Renal pelvis (tissue), 4 donors: ENCODE results near the gene RGS6. TPM values are rescaled to one million over a fixed set of nuclear protein-coding genes. Genes with fewer than 3 reads are reported as not detected.

Source experiments
- DNase-seq: peaks from one replicate; pipeline ENCODE4 v3.0.0-alpha.2; 2013
- polyA plus RNA-seq, 3 donors: library from polyadenylated mRNA; unstranded; fragments of 120-200 nt; gene quantifications; one replicate each; pipeline ENCODE4 v1.2.1, GENCODE V29; 2013; ENCODE audit not compliant: insufficient read length in 3 of 3

The RGS6 gene
- polyA plus RNA-seq, 3 donors = 0.62 to 2.0 (median 0.93) TPM

DNA sequence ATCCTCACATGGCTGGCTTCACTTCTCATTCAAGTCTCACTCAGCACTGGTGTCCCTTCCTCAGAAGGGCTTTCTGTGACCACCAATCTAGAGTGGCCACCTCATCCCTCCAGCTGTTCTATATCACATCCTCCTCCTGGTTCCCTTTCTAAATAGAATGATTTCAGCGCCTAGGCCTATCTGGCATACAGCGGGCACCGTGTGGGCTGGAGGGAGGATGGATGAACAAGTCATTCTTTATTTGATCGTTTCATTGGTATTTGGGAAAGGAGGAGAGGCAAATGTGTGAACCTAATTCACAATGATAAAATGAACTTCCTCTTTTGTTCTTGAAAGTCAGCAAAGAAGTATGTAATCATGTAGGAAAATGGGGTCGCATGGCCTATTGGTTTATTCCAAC is 567.5 kb downstream of the RGS6 start:
- no peak for DNase-seq

DNA sequence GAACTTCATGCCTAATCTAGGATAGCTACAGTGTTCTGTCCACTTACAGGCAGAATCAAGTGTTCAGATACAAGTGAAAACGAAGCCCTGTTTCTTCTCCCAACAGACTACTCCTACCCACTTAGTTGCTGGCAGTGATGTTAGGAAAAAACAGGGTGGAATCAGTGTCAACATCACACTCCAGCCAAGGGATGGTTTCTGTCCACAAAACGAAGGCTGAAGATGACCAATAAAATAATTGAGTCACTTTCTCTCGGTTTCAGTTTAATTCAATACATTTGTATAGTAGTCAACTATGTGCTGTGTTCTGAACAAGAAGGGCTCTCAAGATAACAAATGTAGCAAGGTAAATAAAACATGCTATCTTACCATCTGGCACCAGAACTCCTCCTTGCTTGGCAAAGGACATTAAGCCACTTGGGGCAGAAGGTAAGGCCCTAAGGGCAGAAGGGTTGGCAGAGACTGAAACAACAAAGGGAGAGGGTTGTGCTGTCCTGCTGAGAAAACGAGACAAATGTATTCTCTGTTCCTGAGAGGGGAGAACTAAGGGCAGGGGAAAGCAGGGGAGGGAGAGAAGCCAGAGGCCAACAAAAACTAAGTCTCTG is 568.1 kb downstream of the RGS6 start:
- no peak for DNase-seq

DNA sequence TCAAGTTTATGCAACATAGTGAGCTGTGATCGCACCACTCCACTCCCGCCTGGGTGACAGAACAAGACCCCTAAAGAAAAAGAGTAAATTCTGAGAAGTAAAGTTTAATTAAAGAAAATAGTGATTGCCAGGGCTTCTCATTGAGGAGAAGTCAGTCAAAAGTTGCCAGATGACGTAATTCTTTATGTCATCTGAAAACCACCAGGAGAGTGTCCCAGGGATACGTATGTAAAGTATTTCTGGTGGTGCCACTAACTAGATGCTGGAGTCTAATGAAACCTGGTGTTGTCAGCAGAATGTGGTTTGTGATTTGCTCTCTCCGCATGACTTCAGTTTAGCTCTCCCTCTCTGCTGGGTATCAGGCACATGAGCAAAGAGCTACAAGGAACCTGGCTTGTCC is 569.2 kb downstream of the RGS6 start:
- DNase-seq = no peak

DNA sequence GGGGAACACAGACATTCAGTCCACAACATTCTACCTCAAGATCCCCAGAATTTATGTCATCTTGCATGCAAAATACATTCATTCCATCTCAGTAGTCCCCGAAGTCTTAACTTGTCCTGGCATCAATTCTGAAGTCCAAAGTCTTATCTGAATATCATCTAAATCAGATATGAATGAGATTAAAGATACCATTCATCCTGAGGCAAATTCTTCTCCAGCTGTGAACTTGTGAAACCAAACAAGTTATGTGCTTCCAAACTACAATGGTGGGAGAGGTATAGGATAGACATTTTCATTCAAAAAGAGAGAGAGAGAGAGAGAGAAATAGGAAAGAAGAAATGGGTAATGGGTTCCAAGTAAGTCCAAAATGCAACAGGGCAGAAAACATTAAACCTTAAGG is 571.0 kb downstream of the RGS6 start:
- DNase-seq = no peak

DNA sequence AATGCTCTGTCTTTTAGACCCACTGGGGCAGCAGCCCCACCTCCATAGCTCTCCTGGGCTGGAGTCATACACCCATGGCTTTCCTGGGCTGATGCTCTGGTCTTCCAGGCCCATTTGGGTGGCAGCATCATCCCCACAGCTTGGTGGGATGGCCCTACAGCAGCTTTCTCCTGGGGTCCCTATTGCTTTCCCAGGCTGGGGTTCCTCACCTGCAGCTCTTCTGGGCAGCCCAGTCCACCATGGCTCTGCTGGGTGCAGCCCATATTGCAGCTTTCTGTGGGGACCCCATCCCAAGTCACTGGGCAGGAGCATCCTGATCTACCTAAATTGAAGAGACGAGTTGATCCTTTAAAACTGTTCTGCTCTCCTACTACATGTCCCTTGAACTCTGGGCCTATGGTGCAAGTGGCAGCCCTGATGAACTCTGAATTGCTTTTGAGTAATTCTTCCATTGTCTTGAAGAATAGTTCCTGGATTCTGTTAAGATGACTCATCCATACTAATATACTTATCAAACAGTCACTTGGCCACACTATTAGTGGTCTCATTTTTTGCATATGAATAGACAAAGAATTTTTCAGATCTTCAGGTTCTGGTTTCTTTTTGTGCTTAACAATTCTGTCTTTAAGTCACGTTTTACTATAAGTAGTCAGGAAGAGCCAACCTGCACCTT is 571.6 kb downstream of the RGS6 start:
- DNase-seq = no peak

DNA sequence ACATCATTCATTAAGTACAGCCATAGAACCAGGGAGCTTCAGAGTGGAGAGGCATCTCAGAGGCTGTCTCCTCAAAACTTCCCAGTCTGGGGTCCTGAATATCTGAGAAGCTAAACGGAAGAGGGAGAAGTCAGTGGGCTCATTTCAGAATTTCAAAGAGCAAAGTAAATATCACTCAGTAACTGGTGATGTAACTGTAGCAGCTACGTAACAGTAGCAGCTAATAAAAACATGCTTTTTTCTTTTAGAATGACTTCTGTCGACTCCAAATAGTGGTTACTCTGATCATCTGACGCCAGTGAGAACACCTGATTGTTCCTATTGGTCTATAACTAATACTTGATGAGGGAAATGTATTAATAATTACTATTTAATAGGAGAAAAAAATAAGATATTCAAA is 578.3 kb downstream of the RGS6 start:
- DNase-seq = no peak

DNA sequence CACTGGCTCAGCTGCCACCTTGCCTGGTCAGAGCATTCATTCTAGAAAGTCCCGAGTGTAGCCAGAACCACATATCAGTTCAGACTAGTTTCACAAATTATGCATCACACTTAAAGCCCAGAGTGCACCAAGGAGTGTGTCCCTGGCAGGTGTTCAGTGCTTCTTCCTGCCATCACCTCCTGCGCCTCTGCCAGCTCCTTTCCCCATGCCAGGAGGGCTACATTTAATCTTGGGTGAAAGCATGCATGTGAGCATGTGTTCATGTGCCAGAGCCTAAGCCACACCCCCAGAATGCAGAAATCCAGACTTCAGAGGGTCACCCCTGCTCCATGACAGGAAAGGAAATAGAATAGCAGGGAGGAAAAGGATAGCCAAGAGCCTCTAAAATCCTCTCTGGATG is 580.1 kb downstream of the RGS6 start:
- no peak for DNase-seq

DNA sequence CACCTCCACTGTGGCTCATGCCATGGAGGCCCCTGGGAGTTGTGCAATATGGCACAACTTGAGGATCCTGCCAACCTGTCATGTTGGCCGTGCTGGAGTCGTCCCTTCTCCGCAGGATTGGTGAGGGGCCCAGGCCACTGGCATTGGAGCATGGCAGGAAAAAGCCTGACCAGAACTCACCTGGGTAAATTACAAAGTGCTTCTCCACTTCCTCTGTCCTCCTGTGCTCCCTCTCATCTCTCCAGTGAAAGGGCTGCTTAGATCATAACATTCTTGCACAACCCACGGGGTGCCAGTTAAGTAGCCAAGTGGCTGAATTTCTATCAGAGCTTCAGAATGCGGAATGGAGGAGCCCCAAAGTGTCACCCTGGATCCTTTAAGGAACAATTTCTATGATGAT is 580.7 kb downstream of the RGS6 start:
- DNase-seq = no peak

DNA sequence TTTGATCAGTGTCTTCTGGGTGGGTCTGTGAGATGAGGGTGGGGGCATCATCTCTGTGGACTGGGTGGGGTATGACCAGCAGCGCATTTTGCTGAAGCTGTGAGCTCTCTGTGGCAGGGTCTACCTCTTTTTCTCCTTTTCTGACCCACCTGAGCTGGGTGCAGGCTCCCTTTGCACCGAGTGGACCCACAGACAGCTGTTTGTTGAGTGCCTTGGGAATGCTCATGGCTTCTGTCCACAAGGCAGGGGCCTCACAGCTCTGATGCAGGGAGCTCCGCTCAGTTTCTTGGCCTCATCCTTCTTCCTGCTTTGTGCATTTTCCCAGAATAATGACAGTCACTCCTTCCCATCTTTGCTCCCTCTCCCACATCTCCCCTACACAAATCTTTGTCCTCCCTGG is 581.1 kb downstream of the RGS6 start:
- DNase-seq = no peak

DNA sequence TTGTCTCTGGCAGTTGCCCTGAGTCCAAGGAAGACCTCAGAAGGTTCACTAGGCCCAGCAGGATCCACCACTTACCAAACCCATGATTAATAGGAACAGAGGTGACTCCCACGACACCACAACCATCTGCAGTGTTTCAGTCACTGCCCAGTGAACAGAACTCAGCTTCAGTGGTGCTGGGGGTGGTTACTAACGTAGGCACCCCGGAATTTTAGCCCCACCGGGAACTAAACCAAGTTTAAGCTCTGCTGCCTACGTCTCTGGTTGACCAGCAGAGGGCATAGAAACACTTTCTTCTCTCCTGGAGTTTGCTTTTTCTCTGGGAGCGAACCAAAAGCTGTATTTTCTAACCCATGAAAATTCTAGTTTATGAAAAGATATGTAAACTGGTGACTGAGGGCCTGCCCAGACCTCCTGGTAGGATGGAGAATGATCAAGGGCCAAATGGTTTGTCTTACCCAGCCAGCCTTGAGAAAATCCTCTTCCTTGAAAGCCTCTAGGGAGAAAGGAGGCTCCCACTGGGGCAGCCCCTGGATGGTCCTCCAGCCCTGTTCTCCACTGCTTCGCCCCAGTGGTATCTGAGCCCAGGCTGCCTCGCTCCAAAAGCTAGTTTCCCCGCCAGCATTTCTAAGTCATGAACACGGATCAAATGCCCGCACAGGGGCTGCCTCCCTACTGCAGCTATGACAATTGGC is 581.9 kb downstream of the RGS6 start:
- no peak for DNase-seq

DNA sequence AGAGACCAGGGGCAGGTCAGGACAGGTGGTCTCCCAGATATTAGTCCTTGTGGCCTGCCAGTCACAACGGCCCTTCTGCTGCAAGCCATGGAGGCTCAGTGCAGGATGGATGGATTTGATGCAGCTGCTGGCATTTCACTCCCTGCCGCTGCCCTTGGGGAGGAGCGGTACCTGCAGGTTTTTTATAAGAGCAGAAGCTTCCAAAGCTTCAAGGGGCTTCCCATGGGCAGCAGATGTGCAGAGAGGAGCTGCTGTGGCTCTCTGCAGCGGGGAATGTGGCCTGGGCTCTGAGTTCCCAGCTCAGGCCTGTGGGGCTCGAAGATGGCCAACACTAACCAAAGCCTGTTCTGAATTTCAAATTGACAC is 582.4 kb downstream of the RGS6 start:
- DNase-seq = no peak

DNA sequence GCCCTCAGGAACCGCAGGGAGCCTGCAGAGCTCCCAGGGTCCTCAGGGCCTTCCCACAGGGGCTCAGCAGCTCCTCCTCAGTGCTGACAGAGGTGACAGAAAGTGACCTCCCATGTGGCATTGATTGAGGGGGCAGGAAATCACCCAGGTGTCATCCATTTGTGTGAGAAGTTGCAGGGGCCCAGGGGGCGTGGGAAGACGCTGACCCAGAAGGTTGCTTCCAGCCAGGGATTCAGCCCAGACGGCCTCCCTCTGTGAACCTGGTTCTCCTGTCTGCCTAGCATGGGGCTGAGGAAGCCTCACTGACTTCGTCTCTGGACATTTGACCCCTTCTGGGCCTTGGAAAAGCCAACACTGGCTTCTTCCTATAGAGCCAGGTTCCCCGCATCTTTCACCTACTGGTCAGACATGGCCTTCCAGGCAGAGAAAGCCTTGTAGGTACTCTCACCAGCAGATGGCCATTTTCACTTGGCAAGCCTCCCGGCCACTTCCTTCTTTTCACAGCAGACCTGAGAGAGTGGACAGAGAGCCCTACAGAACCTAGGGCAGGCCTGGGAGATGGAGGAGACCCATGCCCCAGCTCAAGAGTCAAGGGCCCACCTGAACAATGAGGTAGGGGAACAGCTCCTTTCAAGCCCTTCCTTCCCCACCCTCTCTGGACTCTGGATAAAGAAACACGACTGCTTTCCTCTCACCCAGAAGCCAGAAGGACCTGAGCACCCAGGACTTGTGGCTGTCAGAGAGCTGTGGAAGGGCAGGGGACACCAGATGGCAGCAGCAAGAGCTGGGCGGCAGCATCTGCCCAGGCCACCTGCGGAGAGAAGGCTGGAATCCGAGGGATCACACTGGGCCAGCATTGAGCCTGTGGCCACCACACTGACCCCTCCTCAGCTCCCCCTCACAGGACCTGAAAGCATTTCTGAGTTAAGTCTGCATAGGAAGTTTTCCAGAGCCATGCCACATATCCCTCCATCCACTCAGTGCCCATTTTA is 583.8 kb downstream of the RGS6 start:
- no peak for DNase-seq

DNA sequence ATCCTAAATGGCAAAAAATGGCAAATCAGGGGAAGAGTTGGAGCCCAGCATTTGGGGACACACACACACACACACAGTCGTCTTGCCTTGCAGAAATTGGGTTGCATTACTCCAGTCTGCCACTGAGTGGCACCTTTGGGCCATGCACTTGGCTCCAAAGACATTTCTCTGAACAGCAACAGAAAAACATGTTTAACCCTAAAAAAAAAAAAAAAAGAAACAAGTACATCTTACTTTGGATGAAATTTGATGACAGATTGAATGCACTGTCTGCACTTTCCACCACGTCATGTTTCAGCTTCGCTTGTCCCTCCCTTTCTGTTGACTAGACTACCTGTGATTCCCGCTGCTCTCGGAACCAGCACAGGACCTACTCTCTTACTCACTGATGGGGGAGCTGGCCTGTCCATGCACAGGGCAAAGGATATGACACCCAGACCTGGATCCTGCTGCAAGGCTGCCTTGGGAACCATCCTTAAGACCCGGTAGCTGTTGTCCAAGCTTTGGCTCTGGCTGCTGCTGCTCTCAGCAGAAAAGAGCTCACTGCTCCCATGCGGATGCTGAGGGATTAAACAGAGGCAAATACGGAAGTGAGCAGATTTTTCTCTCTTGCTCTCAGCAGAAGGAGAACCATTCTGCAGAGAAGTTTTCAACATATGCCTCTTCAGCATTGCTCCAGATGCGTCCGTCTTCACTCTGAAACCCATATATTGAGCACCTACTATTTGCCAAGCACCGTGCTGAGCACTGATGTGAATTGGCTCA is 584.9 kb downstream of the RGS6 start:
- peak; percentile 79 for DNase-seq

DNA sequence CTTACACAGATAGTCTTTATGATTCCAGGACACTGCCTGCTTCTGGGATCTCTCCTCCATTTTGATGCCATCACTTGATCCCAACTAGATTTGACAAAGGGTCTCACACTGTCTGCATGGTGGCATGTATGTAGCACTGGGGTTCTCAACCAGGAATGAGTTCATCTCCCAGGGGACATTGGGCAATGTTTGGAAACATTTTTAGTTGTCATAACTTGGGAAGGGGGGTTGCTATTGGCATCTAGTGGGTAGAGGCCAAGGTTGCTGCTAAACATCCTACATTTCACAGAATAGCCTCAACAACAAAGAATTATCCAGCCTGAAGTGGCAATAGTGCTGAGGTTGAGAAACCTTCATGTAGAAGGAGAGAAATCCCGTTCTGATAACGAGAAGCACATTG is 585.5 kb downstream of the RGS6 start:
- no peak for DNase-seq

DNA sequence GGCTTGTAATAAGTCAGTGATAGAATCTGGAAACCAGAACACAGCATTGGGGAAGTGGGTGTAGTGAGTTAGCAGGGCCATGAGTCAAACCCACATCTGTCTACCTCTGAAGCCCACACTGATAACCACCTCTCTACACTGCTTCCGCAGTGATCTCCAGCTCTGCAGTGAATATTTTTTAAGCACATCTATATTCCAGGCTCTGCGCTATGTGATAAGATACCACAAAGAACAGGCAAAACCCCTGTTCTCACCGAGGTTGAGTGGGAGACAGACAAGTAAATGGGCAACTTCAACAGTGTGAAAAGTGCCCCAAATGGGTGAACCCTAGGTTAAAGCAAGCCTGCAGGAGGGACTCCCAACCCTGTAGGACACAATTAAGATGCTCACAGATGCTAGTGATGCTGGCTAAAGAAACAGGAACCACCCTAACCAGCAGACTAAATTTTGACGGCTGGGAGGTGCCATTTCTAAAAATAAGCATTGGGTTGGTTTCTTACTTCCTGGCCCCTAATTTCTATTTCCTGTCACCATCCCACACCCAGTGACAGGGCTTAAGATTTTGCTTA is 586.7 kb downstream of the RGS6 start:
- DNase-seq = no peak

DNA sequence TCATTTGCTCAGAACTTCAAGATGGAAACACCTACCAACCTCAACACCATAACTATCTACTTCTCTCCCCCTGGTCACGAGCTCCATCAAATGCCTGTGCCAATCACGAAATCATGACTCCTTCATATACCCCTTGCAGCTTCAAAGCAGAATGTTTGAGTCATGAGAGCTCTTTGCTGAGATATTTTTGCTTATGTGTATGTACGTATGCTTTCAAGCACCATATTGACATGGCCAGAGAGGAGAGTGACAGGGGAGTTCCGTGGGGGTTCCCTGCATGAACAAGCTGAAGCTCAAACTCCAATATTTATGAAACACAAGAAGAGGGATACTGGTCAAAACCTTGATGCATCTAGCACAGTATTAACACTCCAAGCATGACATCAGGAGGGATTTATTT is 587.3 kb downstream of the RGS6 start:
- DNase-seq = no peak

DNA sequence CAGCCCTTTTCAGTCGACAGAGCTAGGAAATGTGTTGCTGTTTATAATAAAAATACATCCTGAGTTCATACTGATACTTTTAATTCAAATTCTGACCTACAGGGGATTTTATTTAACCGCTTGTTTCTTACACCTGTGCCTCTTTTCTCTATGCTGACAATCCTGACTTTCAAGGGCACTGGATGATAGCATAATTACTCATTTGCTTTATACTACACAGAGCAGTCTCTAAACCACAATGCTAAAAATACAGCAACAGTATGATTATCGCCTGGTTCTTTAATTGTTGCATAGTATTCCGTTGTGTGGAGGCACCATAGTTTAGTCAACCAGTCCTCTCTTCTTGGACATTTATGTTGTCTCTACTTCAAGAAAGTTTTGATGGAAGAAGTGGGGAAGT is 588.8 kb downstream of the RGS6 start:
- DNase-seq = no peak

DNA sequence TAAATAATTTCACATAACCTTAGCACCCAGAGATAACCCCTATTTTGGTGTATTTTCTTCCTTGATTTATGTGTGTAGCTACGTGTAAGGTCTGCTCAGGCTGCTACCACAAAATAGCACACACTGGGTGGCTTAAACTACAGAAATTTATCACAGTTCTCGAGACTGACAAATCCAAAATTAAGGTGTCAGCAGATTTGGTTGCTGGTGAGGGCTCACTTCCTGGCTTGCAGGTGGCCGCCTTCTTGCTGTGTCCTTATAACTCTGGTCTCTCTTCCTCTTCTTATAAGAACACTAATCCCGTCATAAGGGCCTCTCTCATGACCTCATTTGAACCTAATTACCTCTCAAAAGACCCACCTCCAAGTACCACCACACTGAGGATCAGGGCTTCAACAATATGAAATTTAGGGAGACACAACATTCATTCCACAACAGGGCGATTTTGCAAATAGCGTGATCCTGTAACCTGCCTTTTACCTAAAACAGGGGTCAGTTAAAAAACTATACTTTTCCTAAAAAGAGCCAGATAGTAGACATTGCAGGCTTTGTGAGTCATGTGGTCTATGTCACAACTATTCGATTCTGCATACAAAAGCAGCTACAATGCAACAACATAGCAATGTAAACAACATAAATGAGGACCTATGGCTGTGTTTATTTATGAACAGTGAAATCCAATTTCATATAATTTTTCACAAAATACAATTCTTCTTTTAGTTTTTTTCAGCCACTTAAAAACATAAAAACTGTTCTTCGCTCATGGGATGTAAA is 589.9 kb downstream of the RGS6 start:
- DNase-seq = no peak

DNA sequence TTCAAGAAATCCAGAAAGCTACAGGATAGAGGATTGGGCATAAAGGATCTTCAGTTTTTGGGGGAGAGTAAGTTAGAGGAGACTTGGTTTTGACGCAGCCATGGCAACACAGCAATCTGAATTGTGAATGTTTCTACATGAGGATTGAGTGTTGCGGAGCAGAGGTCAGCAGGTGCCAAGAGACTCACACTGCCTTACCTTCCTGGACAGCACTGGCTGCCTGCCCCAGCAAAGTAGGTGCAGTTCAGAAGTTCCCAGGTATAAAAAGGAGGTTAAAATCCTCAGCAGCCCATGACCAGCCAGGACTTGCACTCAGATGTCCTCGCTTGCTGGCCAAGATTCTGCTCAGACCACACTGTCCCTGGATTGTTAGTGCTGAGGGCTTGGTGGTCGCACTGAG is 590.6 kb downstream of the RGS6 start:
- no peak for DNase-seq
